HG03521 (cell line): ENCODE results near the gene TTLL12.
"Not testable (repeated sequence)": the region's sequence is repeated elsewhere in the genome, so short reads cannot be mapped to it uniquely, and the experiment has no call there.

ENCODE experiments used
- ATAC-seq: cut with Tn5 transposase; IDR thresholded peaks from one replicate; pipeline ENCODE4 v1.9.1; 2021; ENCODE audit warnings: mild to moderate bottlenecking, moderate library complexity; ENCODE audit not compliant: unreplicated experiment

The TTLL12 gene

GRCh38 chr22:43157874-43158546, 28.9 kb downstream of the TTLL12 start:
- no peak for ATAC-seq

GRCh38 chr22:43156413-43156812, 30.5 kb downstream of the TTLL12 start:
- ATAC-seq = no peak

DNA sequence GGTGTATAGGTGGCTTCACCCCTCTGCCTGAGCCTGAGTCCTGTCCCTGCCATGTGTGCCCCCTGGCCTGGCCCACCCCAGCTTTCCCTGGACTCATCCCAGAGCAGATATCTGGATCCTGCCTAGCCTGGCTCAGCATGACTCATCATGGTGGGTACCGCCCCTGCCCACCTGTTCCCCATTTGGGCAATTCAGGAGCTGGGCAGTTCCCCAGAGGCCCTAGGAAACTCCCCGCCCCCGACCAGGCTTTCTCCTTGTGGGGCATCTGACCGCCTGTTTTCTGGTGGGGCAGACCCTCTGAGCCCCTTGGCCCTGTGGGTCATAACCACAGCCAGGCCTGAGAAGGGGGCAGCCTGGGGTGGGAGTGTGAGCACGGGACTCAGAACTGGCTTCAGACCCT, 31.1 kb downstream of the TTLL12 start:
- ATAC-seq = no peak

- no peak for ATAC-seq
Measured at GRCh38 chr22:43154887-43155536, 31.9 kb downstream of the TTLL12 start.

- no peak for ATAC-seq
Measured at GRCh38 chr22:43153899-43154298, 33.0 kb downstream of the TTLL12 start.

- ATAC-seq = no peak
Measured at GRCh38 chr22:43152357-43153071, 34.4 kb downstream of the TTLL12 start.

GRCh38 chr22:43152003-43152356, 35.0 kb downstream of the TTLL12 start:
- ATAC-seq = no peak

DNA sequence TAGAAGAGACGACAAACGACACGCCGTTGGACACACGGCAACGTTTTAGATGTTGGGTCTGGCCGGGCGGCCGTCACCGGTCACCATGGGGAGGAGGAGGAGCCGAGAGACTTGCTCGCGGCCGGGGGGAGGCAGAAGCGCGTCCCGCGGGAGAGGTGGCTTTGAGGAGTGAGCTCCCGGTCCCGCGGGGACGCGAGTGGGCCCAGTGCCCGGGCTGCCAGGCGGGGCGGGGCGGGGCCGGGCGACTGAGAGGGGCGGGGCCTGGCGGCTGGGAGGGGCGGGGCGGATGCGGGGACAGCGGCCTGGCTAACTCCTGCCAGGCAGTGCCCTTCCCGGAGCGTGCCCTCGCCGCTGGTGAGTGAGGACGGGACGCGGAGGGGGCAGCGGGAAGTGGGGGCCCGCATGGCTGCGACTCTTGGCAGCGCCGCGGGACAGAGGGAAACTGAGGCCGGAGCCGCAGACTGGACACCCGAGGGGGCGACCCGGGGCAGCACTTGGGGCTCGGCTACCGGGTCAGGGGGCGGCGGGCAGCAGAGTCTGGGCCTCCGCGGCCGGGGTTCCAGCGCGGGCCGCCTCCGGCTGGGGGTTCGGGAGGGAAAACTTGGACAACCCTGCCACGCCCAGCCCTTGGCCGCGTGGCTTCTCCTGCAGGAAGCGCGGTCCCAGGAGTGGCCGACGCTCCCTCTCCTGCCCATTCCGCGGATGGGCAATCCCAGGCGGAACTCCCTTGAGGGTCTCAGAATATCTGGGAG, 35.5 kb downstream of the TTLL12 start, which contains the start of gene TSPO:
Gene TSPO, plus strand, starts transcription at position 309 of the 752 bp plus-strand sequence. CDS start 7,680 bp downstream, outside the sequence.
- ATAC-seq = no peak

DNA sequence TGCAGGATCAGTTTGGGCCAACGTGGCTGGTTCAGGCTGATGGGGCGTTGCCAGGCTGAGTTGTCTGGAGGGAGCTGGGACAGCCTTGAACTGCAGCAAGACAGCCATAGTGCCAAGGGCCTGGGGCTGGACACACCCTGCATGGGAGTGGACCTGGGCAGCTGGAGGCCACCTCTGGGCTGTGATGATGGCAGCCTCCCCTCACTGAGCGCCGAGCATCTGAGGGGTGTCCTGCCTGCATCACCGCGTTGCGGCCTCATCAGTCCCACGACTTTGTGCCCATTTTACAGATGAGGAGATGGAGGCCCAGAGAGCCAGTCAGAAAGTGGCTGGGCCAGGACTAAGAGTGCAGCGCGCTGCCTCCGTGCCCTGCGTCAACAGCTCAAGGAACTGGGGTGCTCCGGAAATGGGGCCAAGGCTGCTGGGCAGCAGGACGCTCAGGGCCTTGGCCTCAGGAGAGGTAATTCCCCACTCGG, 36.2 kb downstream of the TTLL12 start:
- ATAC-seq = no peak

- no peak for ATAC-seq
Measured at GRCh38 chr22:43148581-43148980, 38.4 kb downstream of the TTLL12 start.

GRCh38 chr22:43147821-43148220, 39.1 kb downstream of the TTLL12 start:
- no peak for ATAC-seq

GRCh38 chr22:43146332-43146731, 40.6 kb downstream of the TTLL12 start:
- not testable (repeated sequence) for ATAC-seq

GRCh38 chr22:43145371-43145770, 41.6 kb downstream of the TTLL12 start:
- ATAC-seq = not testable (repeated sequence)

GRCh38 chr22:43144949-43145348, 42.0 kb downstream of the TTLL12 start:
- no peak for ATAC-seq

GRCh38 chr22:43142880-43143562, 43.9 kb downstream of the TTLL12 start, which contains the start of gene MCAT:
TSS of gene MCAT (minus strand) at chr22:43143398. CDS start at chr22:43143348, 50 bp downstream.
- ATAC-seq = peak; percentile 78

- ATAC-seq = no peak
Measured at GRCh38 chr22:43136801-43137200, 50.1 kb downstream of the TTLL12 start.

DNA sequence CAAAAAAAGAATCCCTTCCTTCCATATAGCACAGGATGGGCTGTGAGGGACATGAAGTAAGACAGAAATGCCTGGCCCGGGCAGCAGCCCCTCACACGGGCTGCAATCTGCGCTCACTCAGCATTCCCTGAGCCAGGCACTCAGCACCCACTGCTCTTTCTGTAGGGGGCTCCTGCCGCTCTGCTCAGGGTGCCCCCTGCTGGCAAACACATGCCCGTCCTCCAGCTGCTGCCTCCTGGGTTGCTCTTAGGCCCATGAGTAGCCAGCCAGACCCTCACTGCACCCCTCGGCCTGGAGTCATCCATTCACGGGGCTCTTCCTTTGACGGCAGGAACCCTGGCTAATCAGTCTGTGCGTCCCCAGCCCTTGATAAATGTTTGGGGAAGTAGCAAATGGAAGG, 50.7 kb downstream of the TTLL12 start:
- ATAC-seq = no peak

GRCh38 chr22:43135565-43135964, 51.4 kb downstream of the TTLL12 start:
- ATAC-seq = no peak

DNA sequence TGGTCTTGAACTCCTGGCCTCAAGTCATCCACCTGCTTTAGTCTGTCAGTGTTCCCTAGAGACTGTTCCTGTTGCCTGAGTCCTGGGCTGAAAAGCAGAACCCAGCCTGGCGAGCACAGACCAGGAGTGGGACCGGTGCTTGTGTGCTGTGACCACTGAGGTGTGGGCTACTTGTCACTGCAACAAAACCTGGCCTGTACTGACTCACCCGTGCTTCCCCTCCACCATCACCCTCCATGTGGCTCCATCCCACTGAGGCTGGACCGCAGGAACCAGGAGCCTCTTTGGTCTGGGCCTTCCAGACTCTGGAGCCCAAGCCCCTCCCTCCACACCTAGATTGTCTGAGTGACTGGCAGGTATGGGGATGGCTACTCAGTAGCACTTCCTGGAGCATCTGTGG, 52.4 kb downstream of the TTLL12 start:
- no peak for ATAC-seq

- ATAC-seq = no peak
Measured at GRCh38 chr22:43133401-43133800, 53.5 kb downstream of the TTLL12 start.
